GM21717 (cell line): ENCODE measurements around the gene FMN1.

Experiments
- ATAC-seq: cut with Tn5 transposase; IDR thresholded peaks from one replicate; pipeline ENCODE4 v1.9.1; 2021; ENCODE audit warnings: mild to moderate bottlenecking, moderate library complexity; ENCODE audit not compliant: unreplicated experiment

Gene FMN1

GRCh38 chr15:33125894-33126537 is 68.5 kb downstream of the FMN1 start:
- no peak for ATAC-seq

- ATAC-seq = no peak
These were observed 69.7 kb downstream of the FMN1 start for GRCh38 chr15:33124811-33125210.

- ATAC-seq = no peak
These were observed 70.2 kb downstream of the FMN1 start for GRCh38 chr15:33124279-33124678.

- no peak for ATAC-seq
These were observed 74.6 kb downstream of the FMN1 start for GRCh38 chr15:33119865-33120264.

DNA sequence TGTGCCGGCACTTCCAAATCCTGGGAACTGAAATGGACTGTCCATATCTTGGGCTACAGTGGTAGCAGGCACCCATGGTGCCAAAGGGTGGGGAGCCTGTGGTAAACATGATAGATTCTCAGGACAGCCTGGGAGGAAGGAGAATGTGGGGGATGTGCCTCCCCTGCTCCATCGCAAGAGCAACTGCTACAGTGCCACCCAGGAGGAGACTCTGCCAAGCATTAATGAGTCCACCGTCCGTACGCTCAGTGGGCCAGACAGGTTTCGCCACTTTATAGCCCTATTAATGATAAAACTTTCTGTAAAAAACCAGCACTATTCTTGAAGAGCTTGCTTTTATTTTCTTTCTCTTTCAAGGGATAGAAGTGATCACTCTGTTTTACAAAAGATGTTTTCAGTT is 75.2 kb downstream of the FMN1 start:
- ATAC-seq = no peak

DNA sequence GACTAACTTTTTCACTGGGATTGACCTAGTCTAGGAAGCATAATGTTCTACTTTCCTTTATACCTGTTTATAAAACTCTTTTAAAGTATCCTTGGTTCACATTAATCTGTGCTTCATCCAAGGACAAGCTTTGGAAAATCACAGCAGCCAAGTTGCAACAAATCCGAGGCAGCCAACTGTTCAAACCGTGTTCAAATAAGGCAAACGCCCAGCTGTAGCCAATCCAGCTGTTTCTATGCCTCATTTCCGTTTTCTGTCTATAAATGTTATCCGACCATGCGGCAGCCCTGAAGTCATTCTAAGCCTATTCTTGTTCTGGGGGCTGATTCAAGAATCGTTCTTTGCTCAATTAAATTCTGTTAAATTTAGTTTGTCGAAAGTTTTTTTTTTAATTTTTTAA is 78.3 kb downstream of the FMN1 start:
- ATAC-seq = no peak

GRCh38 chr15:33115191-33115861 is 79.2 kb downstream of the FMN1 start:
- no peak for ATAC-seq

DNA sequence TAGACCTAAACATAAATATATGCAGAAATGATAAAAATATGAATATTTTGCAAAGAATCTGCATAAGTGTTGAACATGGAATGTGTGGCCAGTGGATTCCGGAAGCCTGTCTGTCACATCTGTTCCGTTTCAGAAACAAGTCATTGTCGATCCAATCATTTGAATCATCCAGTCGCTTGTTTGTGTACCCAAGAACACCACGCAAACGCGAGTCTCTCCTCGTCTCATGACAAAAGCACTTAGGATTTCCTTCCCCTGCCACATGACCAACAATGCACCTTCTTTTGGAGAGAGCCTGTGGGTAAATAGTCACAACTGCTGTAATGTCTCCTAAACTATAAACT is 80.2 kb downstream of the FMN1 start:
- ATAC-seq = no peak

DNA sequence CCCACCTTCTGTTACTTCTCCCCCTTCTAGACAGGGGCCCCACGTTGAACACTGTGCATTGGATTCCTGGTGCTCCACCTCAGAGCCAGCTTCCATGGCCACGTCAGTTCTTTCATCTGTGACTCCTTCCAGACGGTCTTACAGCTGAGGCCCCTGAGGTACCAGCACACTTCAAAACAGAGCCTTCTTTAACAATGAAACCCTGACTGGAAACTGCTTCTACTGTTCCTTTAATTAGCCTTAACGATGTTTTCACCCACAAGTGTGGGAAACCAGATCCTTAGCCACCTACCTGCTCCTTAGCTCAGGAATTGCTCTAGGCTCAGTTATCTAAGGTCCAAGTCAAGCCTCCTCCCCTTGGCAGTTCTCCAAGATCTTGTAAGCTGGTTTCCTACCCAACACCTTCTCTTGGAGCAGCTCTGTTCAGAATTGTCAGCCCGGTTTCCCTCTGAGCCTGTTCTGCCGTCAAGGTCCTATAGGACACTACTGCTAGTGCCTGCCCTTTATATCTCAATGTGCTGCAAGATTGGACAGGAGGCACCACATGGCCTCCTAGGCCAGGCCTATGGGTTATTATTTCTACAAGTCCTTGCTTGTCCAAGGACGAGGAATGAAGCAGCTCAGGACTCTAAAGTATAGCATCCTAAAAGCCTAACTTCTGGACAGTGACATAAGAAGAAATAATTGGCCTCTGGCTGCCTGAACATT is 80.7 kb downstream of the FMN1 start:
- no peak for ATAC-seq

- ATAC-seq = no peak
These were observed 81.9 kb downstream of the FMN1 start for GRCh38 chr15:33112541-33113105.

- no peak for ATAC-seq
These were observed 83.5 kb downstream of the FMN1 start for GRCh38 chr15:33111041-33111451.

DNA sequence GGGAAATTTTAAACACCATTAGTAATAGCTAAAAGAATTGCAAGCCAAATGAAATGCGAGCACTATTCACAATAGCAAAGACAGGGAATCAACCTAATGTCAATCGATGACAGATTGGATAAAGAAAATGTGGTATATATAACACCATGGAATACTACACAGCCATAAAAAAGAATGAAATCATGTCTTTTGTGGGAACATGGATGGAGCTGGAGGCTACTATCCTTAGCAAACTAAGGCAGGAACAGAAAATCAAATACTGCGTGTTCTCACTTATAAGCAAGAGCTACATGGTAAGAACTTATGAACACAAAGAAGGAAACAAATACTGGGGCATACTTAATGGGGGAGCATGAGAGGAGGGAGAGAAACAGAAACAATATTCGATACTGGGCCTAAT is 85.2 kb downstream of the FMN1 start:
- ATAC-seq = no peak

GRCh38 chr15:33108518-33108917 is 86.0 kb downstream of the FMN1 start:
- ATAC-seq = no peak

- ATAC-seq = no peak
These were observed 86.6 kb downstream of the FMN1 start for GRCh38 chr15:33107950-33108349.

DNA sequence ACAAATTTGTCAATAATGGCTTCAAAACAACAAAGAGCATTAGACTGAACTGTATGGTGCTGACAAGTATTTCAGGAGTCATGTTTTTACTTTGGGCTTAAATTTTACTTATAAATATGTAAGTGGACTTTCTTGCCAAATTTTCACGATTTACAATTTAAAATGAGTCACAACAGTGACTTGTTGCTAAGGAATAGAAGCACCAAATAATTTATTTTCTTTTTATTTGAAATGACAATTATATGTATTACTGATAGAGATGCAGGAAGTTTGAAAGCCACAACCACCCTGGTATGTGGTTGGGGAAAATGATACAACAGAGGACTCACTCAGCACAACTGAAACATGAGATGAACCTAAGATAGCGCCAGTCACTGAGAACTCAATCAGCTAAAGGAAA is 90.3 kb downstream of the FMN1 start:
- ATAC-seq = no peak

DNA sequence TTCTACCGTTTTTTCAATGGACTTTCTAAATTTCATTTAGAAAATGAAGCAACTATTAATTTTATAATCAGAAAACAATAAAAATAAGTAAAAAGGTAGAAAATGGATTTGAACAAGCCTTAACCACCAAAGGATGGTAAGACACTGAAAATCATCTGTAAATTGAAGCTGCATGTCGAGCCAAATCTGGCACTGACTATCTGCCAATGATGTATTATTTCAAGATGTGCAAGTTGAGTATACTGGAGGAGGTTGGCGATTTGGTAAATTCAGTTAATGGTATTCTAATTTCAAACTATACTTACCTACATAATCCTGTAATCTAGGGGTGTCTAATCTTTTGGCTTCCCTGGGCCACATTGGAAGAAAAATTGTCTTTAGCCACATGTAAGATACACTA is 93.5 kb downstream of the FMN1 start:
- no peak for ATAC-seq

DNA sequence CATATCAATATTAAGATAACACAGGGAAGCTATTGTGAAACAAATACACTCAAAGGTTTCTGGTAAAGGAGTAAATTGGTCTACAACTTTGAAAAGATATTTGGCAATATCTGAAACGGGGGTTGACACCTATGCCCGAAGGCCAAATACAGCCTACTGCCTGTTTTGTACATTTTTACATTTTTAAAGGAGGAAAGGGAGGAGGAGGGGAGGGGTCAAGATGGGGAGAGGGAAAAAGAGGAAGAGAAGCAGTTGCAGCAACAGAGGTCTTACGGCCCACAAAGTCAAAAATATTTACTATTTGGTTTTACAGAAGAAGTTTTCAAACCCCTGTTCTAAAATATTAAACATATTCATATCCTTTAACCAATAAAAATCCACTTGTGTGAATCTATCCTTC is 94.2 kb downstream of the FMN1 start:
- ATAC-seq = no peak

DNA sequence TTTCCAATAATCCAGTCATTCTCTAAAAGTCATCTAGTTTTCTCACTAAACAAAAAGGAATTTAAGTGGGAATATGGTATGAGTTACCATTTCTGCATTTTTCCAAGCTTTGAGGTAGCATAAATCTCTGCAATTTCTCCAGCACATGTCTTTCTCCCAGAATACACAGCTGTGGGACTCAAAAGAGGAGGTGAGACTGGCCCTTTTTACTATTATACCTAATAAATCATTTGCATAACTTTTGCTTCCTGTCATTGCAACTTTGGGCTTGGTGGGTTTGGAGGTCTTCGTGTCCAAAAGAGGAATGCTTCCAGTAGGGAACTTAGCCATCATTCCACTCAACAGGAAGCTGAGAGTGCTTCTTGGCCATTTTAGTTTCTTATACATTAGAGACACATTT is 94.8 kb downstream of the FMN1 start:
- no peak for ATAC-seq

DNA sequence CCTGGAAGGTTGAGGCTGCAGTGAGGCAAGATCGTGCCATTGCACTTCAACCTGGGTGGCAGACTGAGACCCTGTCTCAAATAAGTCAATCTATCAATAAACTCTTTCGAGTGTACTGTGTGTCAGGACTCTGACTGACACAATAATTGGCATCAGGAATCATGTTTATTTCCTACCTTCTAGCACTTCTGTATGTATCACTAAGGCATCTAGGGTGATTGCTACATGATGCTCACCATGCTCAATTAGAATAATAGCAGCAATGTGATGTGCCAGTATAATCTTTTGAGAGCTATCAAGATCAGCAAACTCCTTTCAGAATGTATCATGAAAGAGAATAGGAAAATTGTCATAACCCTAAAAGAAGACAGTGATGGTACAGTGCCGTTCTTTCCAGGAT is 95.3 kb downstream of the FMN1 start:
- no peak for ATAC-seq

DNA sequence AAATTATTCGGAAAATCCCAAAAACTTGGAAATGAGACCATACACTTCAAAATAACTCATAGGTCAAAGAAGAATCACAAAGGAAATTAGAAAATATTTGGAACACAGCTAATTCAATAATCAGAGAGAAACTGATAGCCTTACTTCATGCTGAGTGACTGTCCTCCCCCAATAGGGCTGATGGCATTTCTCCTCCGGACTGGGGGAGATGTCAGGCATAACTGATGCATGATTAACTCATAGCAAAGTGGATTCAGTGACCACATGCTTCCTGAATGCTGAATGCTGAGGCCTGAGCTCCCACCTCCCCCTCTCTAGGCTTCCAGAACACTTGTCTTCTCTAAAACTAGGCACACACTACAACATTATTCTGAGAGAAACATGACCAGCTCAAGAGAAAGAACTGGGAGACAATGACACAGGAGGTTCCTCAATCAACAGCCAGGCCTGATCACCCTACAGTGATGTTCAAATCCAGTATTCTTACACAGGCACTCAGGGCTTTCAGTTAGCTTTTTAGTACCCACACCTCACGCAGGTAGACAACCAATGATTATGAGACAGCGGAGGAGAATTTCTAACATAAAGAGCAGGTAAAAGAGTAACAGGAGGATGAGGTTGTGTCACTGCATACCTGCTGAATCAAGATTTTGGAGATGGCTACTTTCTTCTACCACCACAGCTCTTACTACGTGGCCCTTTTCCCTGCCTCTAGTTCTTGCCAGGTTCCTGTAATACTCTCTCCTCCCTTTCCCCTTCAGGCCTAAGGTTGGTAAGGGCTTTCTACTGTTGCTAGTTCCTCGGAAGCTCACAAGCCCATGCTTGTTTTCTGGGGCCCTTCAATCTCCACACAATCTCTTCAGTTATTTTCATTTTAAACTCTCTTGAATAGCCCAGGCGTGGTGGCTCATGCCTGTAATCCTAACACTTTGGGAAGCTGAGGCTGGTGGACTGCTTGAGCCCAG is 96.1 kb downstream of the FMN1 start:
- no peak for ATAC-seq

GRCh38 chr15:33096134-33096533 is 98.4 kb downstream of the FMN1 start:
- ATAC-seq = no peak
